GM18498 (cell line): Measurements from ENCODE around the gene GLMP.
"Not testable (repeated sequence)": the region's sequence is repeated elsewhere in the genome, so short reads cannot be mapped to it uniquely, and the experiment has no call there.

Experiments used
- ATAC-seq: cut with Tn5 transposase; IDR thresholded peaks from one replicate; pipeline ENCODE4 v1.9.1; 2021; ENCODE audit warnings: mild to moderate bottlenecking, moderate library complexity; ENCODE audit not compliant: unreplicated experiment

The GLMP gene

DNA sequence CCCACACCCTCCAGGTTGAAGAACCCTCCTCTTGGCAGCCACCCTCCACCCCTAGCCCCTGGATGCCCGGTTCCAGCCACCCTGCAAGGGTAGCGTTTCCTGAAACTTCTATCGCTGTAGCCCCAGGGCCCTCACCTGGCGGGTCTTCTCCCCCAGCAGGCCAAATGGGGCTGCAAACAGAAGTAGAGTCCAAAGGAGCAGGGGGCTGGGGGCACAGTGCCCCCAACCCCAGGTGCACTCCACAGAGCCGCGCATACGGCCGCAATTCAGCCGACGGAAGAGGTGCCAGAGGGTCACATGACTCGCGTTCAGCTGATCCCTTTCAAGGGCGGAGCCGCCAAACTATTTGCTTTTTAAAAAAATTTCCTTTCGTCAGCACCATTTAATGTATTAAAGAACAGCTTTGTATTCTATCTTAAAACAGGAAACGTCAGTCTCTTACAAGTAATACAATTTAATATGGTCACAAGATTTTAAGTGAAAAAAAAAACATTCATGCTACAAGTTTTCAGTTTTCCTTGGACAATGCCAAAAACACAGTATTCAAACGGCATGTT, at the start of gene GLMP:
Gene GLMP (minus strand): TSS at position 289 of the 557 bp plus-strand sequence. CDS start 34 bp downstream, at position 255.
- ATAC-seq = no peak

GRCh38 chr1:156344409-156344808, 48.9 kb upstream of the GLMP start:
- ATAC-seq = no peak

DNA sequence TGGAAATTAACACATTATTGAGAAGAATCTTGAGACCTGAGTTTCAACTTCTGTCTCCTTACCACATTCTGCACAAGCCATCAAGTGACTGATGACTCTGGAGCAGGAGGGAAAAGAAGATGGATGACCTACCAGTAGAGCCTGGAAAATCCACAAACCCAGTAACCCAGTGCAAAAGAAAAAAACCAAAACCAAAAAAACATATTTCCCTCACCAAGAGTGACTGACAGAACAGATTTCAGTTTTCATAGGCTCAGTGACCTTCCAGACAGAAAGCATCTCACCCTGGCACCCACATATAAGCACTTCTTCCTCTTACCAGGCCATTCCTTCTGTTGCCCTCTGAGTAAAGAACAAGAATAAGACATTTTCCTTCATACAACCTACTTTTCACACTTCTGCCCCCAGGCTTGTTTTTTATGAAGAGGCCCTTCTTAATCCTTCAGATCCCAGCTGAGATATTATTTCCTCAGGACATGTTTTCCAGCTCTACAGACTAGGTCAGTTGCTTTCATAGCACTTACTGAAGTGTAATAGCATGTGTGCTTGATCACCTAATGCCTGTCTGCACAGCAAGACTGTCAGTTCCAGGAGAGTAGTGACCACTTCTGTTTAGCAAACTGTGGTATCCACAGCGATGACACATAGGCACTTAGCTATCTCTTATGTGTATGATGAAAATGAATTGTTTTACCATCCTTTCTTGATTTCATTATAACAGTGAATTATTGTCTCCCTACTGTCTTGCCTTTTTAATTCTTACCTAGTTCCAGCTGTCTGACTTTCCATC, 46.9 kb upstream of the GLMP start:
- ATAC-seq = no peak

DNA sequence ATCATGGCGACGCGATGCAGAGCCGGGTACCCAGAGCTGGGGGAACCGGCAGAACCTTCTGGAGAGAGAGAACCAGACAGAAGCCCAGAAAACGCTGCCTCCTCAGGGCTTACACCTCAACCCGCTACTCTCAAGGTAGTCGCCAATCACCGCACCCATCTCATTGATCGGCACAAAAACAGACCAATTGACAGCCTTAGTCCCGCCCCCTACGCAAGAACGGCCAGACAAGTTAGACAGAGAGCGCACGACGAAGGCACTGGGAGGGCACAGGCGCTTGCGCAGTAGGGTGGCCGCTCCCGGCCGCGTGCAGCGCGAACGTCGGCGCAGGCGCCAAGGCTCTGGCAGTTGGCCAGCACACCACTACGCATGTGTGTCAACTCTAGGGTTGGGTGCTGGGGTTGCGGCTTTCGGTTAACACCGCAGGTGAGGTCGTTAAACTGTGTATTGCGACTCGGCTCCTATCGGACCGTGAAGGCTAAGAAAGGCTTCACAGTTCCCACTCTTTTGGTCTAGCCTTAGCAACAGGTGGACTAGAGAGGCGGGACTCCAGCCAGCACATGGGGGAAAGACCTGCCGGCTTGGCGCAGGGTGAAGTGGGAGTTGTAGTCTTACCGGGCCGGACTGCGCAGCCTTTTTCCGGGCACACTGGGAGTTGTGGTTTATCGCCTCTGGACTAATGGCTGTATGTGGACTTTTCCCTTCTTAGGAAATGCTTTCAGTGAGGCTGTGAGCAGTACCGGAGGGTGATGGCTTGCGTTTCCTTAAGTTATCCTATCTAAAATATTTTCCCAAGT, 42.9 kb upstream of the GLMP start, which contains the start of the genes CCT3 and TSACC:
Gene CCT3 (minus strand): TSS at position 113 of the 797 bp plus-strand sequence. CDS start 108 bp downstream, at position 5.
Gene TSACC (plus strand): TSS at position 347 of the 797 bp plus-strand sequence. CDS start 1,232 bp downstream, outside the sequence.
- peak; percentile 94 for ATAC-seq

DNA sequence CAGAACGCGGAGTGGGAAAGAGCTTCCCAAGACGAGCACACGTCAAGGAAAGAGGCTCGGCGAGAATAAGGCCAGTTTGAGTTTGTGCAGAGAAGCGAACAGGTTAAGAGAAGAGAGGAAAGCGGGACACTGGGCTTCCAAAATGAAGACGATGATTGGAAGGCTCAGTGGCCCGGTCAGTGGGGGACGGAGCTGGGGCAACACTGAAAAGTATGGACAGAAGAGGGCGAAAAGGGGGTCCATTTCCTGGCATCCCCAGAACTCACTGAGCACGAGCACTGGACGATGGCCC, 42.4 kb upstream of the GLMP start:
- no peak for ATAC-seq

GRCh38 chr1:156337052-156337887, 41.8 kb upstream of the GLMP start:
- ATAC-seq = no peak

DNA sequence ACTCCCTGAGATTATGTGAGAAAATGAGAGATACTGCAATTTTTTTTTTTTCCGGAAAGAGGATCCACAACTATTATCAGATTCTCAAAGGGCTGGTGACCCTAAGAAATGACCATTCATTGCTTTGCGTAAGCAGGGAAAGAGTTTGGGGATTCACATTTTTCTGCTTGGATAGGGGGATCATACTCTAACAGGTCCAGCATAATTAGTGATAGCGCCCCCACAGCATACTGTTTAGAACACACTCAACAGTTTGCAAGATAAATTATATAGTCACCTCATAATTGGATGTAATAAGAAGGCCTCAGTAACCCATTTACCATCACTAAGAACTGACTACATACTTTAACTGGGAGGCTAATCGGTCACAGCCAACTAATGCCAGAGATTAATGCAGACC, 40.8 kb upstream of the GLMP start:
- ATAC-seq = no peak

DNA sequence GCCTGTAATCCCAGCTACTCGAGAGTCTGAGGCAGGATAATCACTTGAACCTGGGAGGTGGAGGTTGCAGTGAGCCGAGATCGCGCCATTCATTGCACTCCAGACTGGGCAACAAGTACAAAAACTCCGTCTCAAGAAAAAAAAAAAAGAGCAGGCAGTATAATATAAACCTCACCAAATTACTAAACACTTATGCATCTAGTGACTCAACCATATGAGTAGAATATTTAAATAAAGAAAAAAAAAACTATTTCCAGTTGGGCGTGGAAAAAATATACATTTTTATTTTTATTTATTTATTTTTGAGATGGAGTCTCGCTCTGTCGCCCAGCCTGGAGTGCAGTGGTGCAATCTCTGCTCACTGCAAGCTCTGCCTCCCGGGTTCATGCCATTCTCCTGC, 27.7 kb upstream of the GLMP start:
- not testable (repeated sequence) for ATAC-seq

DNA sequence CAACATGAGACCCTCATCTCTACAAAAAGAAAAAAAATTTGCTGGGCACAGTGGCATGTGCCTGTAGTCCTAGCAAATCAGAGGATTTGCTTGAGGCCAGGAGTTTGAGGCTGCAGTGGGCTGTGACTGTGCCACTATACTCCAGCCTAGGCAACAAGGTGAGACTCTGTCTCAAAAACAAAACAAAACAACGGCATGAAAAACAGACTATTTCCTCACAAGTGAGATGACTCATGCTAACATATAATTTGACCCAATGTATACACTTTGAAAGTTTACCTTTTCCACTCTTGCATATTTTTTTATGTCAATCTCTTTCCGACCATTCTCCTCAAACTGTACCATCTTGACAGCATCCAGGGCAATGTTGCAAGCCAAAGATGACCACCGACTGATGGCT, 25.1 kb upstream of the GLMP start:
- ATAC-seq = no peak

GRCh38 chr1:156319664-156320063, 24.2 kb upstream of the GLMP start:
- ATAC-seq = no peak

GRCh38 chr1:156316909-156317308, 21.4 kb upstream of the GLMP start:
- ATAC-seq = no peak

DNA sequence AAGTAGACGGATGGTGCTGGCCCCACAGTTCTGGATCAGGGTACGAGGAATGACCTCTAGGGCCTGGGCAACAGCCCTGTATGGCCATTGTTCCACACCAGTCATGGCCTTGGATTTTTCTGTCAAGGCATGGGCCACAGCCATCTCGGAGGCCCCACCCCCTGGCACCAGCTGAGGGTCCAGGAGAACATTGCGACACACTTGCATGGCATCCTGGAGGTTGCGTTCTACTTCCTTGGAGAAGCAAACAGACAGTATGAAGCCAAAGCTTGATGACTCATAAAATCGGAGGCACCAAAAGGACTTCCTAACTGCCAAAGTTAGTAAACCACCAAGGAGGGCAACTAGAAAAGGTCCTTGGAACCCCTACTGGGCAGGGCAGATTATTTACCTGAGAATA, 15.5 kb upstream of the GLMP start:
- no peak for ATAC-seq

GRCh38 chr1:156308078-156308477, 12.6 kb upstream of the GLMP start:
- no peak for ATAC-seq

GRCh38 chr1:156305215-156305614, 9.7 kb upstream of the GLMP start:
- ATAC-seq = no peak

DNA sequence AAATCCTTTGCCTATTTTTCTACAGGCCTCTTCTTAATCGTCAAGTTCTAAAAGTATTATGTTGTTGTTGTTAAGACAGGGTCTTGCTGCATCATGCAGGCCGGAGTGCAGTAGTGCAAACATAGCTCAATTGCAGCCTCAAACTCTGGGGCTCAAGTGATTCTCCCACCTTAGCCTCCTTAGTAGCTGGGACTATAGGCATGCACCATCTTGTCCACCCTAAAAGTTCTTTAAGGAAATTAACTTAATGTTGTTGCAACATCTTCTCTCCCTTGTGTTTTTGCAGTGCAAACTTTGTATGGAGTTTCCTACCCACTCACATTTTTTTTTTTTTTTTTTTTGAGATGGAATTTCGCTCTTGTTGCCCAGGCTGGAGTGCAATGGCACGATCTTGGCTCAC, 7.8 kb upstream of the GLMP start:
- ATAC-seq = no peak

GRCh38 chr1:156298852-156299357, 3.4 kb upstream of the GLMP start, which contains the start of gene VHLL:
VHLL (minus strand) TSS chr1:156299307; CDS start chr1:156299189, 118 bp downstream.
- ATAC-seq = no peak

GRCh38 chr1:156293895-156294294, 1.6 kb downstream of the GLMP start:
- no peak for ATAC-seq

- no peak for ATAC-seq
These were observed 2.4 kb downstream of the GLMP start for GRCh38 chr1:156293098-156293434.

DNA sequence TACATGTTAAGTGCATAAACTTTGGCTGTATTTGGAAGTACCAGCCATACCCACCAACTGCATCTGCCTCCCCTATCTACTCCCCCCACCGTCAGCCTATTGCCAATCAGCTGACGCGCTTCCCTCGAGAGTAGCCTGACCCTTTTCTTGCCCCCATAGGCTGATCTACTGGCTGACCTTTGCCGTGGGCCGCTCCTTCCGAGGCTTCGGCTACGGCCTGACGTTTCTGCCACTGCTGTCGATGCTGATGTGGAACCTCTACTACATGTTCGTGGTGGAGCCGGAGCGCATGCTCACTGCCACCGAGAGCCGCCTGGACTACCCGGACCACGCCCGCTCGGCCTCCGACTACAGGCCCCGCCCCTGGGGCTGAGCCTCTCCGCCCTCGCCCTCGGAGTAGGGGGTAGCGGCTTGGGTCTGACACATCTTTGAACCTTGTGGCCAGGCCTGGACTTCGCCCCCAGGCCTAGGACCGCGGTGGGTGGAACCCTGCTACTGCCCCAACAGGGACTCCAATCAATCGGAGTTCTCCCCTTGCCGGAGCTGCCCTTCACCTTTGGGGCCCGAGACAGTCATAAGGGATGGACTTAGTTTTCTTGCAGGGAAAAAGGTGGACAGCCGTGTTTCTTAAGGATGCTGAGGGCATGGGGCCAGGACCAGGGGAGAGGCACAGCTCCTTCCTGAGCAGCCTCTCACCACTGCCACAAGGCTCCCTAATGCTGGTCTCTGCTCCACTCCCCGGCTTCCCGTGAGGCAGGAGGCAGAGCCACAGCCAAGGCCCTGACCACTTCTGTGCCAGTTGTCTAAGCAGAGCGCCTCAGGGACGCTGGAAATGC, 4.0 kb downstream of the GLMP start:
- ATAC-seq = peak; percentile 70

DNA sequence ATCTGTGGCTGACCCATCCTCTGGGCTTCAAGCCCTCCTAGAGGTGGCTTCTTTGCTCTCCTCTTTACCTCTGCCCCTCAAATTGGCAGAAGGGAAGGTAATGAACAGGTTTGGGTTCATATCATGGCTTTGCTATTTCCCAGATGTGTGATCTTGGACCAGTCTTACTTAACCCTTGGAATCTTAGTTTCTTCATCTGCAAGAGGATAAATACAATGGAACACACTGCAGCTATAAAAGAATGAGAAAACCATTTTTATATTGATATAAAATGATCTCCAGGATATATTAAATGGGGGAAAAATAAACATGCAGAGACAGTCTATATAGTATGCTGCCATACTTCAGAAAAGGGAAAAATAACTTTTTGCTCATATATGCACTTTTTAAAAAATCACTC, 5.6 kb downstream of the GLMP start:
- ATAC-seq = no peak
